GM13977 (cell line): ENCODE data around the gene TMEM270.

Experiments
- DNase-seq: peaks from one replicate; pipeline ENCODE4 v3.0.0; 2012; ENCODE audit warnings: low spot score
- in situ Hi-C: fragments of 300-500 bp; cut with MboI; formaldehyde crosslinking; loops from one replicate; pipeline ENCODE4 v1.12.0; 2022; ENCODE audit warnings: low sequenced_read_pairs, low pct_unique_long_range_greater_than_20kb, mixed read lengths, inconsistent platforms; ENCODE audit not compliant: unreplicated experiment
- TF ChIP-seq, protein P1 (sequence below): IDR thresholded peaks from 2 replicates; pipeline ENCODE4 v1.5.1; 2012; ENCODE audit warnings: mild to moderate bottlenecking, control low read depth; ENCODE audit not compliant: insufficient read depth; ENCODE audit errors: extremely low read depth, missing control alignments

The TMEM270 gene

DNA sequence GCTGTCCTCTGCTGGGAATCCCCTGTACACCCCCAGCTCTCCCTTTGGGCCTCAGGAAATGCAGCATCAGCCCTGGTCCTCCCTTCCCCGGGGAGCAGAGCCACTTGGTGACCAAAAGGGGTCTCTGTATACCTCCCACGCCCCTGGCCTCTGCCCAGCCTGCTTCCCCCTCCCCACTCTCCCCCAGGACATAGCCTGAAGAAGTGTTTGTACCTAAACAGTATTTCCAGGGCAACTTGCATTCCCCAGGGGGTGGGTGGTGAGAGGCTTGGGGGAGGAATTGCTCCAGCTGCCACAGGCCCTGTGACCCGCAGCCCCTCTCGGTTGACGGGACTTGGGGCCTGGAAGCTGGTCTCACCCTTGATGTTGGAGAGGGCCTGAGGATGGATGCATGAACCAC is 39.3 kb downstream of the TMEM270 start:
- in situ Hi-C loops: no loop called here
- no peak for DNase-seq
- TF ChIP-seq, protein P1, sequence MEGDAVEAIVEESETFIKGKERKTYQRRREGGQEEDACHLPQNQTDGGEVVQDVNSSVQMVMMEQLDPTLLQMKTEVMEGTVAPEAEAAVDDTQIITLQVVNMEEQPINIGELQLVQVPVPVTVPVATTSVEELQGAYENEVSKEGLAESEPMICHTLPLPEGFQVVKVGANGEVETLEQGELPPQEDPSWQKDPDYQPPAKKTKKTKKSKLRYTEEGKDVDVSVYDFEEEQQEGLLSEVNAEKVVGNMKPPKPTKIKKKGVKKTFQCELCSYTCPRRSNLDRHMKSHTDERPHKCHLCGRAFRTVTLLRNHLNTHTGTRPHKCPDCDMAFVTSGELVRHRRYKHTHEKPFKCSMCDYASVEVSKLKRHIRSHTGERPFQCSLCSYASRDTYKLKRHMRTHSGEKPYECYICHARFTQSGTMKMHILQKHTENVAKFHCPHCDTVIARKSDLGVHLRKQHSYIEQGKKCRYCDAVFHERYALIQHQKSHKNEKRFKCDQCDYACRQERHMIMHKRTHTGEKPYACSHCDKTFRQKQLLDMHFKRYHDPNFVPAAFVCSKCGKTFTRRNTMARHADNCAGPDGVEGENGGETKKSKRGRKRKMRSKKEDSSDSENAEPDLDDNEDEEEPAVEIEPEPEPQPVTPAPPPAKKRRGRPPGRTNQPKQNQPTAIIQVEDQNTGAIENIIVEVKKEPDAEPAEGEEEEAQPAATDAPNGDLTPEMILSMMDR: no peak

DNA sequence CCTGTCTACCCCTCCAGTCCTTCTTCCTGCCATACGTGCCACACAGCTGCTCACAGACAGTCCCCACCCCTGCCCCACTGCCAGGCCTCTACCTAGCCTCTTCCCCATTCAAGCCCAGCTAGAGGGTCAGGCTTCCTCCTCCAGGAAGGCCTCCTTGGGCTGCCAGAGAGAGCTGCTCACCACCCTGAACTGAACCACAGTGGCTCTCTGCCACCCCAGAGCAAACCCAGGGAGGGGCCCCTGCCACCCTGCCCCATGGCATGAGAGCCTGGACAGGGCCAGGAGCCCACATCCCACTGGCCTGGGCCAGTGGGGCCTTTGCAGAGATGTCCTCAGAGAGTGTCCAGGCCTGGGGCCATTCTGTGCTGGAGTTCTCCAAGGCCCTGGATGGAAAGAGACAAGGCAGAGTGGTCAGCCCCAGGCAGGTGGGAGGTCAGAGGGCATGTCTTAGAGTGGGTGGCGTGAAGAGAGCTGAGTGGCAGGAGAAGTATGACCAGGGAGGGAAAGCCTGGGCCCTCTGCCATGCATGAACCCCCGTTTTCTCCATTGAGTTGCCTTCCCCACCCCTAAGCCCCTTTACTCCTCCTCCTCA is 40.4 kb downstream of the TMEM270 start:
- TF ChIP-seq, protein P1: no peak
- in situ Hi-C loops: no loop called here
- DNase-seq: no peak

DNA sequence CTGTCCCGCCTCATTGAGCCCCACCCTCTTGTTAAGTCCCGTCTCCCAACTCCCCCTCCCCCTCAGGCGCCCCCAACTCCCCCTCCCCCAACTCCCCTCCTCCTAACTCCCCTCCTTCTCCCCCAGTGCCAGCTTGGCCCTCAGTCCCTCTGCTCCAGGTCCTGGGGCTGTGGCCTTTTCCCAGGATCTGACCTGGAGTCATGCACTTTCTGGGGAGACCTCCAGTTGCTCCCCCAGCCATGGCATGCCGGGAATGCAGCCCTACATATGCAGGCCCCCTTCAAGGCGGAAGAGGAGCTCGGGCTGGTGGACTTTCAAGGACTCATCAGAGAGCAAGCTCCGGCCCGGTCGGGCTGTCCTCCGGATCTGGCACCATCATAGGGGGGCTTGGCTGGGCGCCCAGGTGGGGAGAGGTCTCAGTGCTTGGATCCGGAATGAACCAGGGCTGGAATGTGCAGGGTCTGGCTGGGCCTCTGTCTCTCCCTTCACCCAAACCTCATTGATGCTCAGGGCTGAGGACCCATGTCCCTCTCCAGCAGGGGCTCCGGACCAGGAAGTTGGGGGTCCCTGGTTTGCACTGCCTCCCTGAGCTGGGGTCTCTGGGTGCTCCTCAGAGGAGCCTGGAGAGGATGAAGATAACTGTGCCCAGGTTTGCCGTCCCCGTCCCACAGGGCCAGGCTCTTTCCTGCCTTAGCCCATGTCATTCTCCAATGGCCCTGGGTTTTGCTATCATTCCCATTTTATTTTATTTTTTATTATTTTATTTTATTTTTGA is 41.1 kb downstream of the TMEM270 start:
- no peak for DNase-seq
- in situ Hi-C loops: no loop called here
- TF ChIP-seq, protein P1: no peak

DNA sequence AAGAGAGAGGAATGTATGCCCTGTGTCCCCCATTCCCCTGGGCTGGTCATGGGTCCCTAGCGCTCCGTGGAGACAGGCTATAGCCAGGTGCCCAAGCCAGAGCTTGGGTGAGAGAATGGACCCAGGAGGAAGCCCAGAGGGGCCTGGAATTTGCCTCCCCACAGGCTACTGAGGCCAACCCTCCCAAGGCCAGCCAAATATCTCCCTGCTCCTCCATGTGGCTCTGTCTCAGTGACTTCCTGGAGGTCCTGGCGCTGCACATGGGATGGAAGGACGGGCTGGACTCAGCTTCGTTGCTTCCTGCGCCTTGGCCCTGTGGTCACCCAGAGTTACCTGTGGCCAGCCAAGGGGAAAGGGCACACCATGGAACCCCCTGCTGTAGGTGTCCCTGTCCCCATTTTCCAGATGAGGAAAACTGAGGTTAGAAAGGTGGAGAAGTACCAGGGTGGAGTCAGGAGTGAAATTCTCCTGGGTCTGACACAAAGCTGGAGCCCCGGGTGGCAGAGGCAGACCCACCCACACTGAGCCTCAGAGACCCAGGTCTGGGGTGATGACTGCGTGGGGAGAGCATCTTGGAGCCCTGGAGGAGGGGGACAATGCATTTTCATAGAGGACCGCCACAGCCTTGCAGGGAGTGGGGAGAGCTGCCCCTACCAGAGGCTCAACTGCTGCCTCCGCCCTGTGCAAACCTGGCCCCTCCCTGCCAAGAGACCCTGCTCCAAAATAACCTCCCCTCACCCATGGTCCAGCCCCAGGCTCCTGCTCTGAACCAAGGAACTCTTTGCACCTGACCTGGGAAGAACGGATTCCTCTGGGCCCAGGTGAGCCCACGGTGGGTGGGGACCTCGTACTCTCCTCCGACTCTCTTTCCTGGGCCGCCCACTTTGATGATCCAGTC is 42.6 kb downstream of the TMEM270 start:
- in situ Hi-C loops: no loop called here
- DNase-seq: no peak
- TF ChIP-seq, protein P1: no peak

DNA sequence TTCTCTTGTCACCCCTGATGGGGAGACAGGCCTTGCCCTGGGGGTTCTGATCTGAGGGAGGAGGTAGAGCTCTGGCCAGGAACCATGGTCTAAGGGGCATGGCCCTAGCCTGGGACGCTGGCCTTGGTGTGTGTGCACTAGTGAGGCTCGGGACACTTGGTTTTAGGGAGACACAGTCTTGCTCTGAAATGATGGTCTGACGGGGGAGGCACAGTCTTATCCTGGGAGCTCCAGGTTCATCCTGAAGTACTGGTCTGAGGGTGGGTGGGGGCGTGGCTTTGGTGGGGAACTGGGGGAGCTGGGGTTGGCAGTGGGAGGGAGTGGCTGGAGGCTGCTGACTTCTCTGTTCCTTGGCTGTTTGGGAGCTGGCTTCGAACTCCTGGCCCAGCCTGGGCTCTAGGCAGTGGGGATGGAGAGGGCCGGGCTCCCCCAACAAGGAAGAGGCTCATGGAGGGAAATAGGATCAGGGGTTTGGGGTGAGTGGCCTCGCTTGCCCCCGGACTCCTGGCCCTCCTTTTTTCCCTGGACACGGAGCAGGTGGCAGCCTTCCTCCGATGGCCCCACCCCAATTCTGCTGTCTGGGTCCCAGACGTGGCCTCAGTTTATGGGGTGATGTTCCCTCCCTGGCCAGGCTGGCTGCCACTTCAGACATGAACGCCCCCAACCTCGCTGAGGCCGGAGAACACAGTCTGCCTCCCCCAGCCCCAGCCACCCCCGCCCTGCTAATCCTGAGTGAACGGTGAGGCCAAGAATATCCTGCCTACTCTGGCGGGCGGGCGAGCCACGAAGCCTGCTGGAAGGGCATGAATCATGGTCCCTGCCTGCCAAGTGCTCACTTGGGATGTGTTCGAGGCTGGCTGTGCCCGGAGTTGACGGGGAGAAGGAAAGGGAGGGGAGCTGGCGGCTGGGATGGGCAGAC is 43.5 kb downstream of the TMEM270 start:
- no peak for DNase-seq
- TF ChIP-seq, protein P1: no peak
- in situ Hi-C loops: no loop called here
